DND-41 (cell line): ENCODE data around the gene PAPLN.

ENCODE experiments used
- CTCF ChIP-seq: IDR thresholded peaks from 2 replicates; pipeline ENCODE4 v1.5.1; 2012; ENCODE audit warnings: borderline replicate concordance, low read length, moderate library complexity, mild to moderate bottlenecking; ENCODE audit not compliant: poor library complexity, severe bottlenecking; ENCODE audit errors: extremely low read depth
- EZH2 ChIP-seq: IDR thresholded peaks from 3 replicates; pipeline ENCODE4 v1.6.1; 2012; ENCODE audit warnings: borderline replicate concordance, low read depth, mild to moderate bottlenecking, moderate library complexity, low read length, inconsistent platforms; ENCODE audit not compliant: severe bottlenecking

GRCh38 chr14:73208846-73209245 lies 28.5 kb upstream of the PAPLN start:
- no peak for TF ChIP-seq EZH2
- no peak for TF ChIP-seq CTCF
